SK-N-SH (cell line): ENCODE data around the gene PCDHGA1. TPM values are rescaled to one million over a fixed set of nuclear protein-coding genes. Genes with fewer than 3 reads are reported as not detected.

Source experiments
- CTCF ChIA-PET: fragments of 300-600, 350-600 bp; formaldehyde crosslinking; extraction: SDS; loops from one replicate; lab custom pipeline; 2021; lab: Yijun Ruan, JAX
- POLR2A ChIA-PET: fragments of 350-600 bp; sonication (Branson Sonifier 250); formaldehyde crosslinking; extraction: SDS; loops from one replicate; lab custom pipeline; 2020; ENCODE audit warnings: antibody characterized with exemption, inconsistent platforms; lab: Yijun Ruan, JAX
- DNase-seq: peaks from one replicate; pipeline ENCODE4 v3.0.0; 2012
- H2AFZ ChIP-seq: fragments of 200-600 bp; sonication (generic); 2 replicates; pipeline ENCODE4 v1.8.1; 2016; ENCODE audit warnings: antibody characterized with exemption, mild to moderate bottlenecking, low read depth
- H3F3A ChIP-seq: fragments of 200-600 bp; sonication (generic); replicated peaks from 2 replicates; pipeline ENCODE3; 2016; ENCODE audit warnings: antibody characterized with exemption, mild to moderate bottlenecking; ENCODE audit not compliant: insufficient read depth
- H3K27ac ChIP-seq, 2 experiments: fragments of 200-500 bp in 1 of 2; fragments of 200-600 bp in 1 of 2; sonication (Bioruptor generic) in 1 of 2; sonication (generic), shearing (Covaris generic) in 1 of 2; 2 replicates each; pipeline versions ENCODE4 v1.5.1 to v1.6.1; 2014 to 2016; ENCODE audit warnings: low read depth in 2 of 2, inconsistent platforms in 1 of 2, low read length in 1 of 2, mild to moderate bottlenecking in 1 of 2, mixed read lengths in 1 of 2
- H3K27me3 ChIP-seq: fragments of 200-600 bp; sonication (generic), shearing (Covaris generic); 2 replicates; pipeline ENCODE4 v1.6.1; 2016; ENCODE audit warnings: mixed run types; ENCODE audit not compliant: insufficient read depth
- H3K36me3 ChIP-seq, 2 experiments: fragments of 200-500 bp in 1 of 2; fragments of 200-600 bp in 1 of 2; sonication (Bioruptor generic) in 1 of 2; sonication (generic) in 1 of 2; replicated peaks in 1 of 2; 2 replicates each; pipeline versions ENCODE3 to v1.5.1; 2014 to 2016; ENCODE audit warnings: low read length in 1 of 2, mild to moderate bottlenecking in 1 of 2; ENCODE audit not compliant: insufficient read depth in 2 of 2, control insufficient read depth in 1 of 2
- H3K4me1 ChIP-seq, 2 experiments: fragments of 200-500 bp in 1 of 2; fragments of 200-600 bp in 1 of 2; sonication (Bioruptor generic) in 1 of 2; sonication (generic), shearing (Covaris generic) in 1 of 2; 2 replicates each; pipeline versions ENCODE4 v1.5.1 to v1.6.1; 2014 to 2016; ENCODE audit warnings: low read depth in 1 of 2, low read length in 1 of 2, mixed run types in 1 of 2; ENCODE audit not compliant: insufficient read depth in 2 of 2, control insufficient read depth in 1 of 2
- H3K4me2 ChIP-seq: fragments of 200-600 bp; sonication (generic), shearing (Covaris generic); 2 replicates; pipeline ENCODE4 v1.6.1; 2017; ENCODE audit warnings: mixed run types
- H3K4me3 ChIP-seq, 2 experiments: fragments of 200-500 bp in 1 of 2; fragments of 200-600 bp in 1 of 2; sonication (Bioruptor generic) in 1 of 2; sonication (generic), shearing (Covaris generic) in 1 of 2; 2 replicates each; pipeline versions ENCODE4 v1.5.1 to v1.8.1; 2014 to 2016; ENCODE audit warnings: low read depth in 2 of 2, inconsistent platforms in 1 of 2, low read length in 1 of 2, mild to moderate bottlenecking in 1 of 2, mixed read lengths in 1 of 2, moderate library complexity in 1 of 2
- H3K79me2 ChIP-seq: fragments of 200-600 bp; sonication (generic); 2 replicates; pipeline ENCODE4 v1.8.1; 2017; ENCODE audit warnings: mild to moderate bottlenecking; ENCODE audit not compliant: insufficient read depth
- H3K9ac ChIP-seq: fragments of 200-600 bp; sonication (generic); 2 replicates; pipeline ENCODE4 v1.6.1; 2017; ENCODE audit warnings: mixed run types
- H3K9me2 ChIP-seq: fragments of 200-600 bp; sonication (generic); 2 replicates; pipeline ENCODE4 v1.6.1; 2017; ENCODE audit warnings: mixed run types
- H3K9me3 ChIP-seq: fragments of 200-600 bp; sonication (generic); 2 replicates; pipeline ENCODE4 v1.6.1; 2017; ENCODE audit warnings: mixed run types, mild to moderate bottlenecking, moderate library complexity
- H4K20me1 ChIP-seq: fragments of 200-600 bp; sonication (generic); 2 replicates; pipeline ENCODE4 v1.6.1; 2017; ENCODE audit warnings: mild to moderate bottlenecking, mixed run types; ENCODE audit not compliant: insufficient read depth
- ELF1 ChIP-seq: IDR thresholded peaks from 2 replicates; pipeline ENCODE4 v1.4.0; 2012
- EP300 ChIP-seq, 2 experiments: IDR thresholded peaks; 2 replicates each; pipeline versions ENCODE4 v1.4.0 to v1.6.1; 2012; ENCODE audit warnings: borderline replicate concordance in 1 of 2, low read depth in 1 of 2, low read length in 1 of 2
- EZH2phosphoT487 ChIP-seq: fragments of 200-600 bp; sonication (generic); IDR thresholded peaks from 2 replicates; pipeline ENCODE4 v1.6.1; 2017; ENCODE audit warnings: low read depth, mixed run types, mild to moderate bottlenecking, antibody characterized with exemption, moderate library complexity, borderline replicate concordance
- FOXJ3 ChIP-seq: sonication (generic); formaldehyde crosslinking; IDR thresholded peaks from 2 replicates; pipeline ENCODE4 v1.5.1; 2020; ENCODE audit warnings: mild to moderate bottlenecking, missing genetic modification reagents
- GABPA ChIP-seq: IDR thresholded peaks from 2 replicates; pipeline ENCODE4 v1.4.0; 2012; ENCODE audit warnings: low read depth, mild to moderate bottlenecking
- IRF3 ChIP-seq: fragments of 150-350 bp; IDR thresholded peaks from 2 replicates; pipeline ENCODE4 v1.6.1; 2016; ENCODE audit warnings: mild to moderate bottlenecking, low read depth, low read length
- MAX ChIP-seq: IDR thresholded peaks from 2 replicates; pipeline ENCODE4 v1.4.0; 2012; ENCODE audit warnings: low read depth
- MEF2A ChIP-seq: IDR thresholded peaks from 2 replicates; pipeline ENCODE4 v1.4.0; 2012; ENCODE audit warnings: low read depth, borderline replicate concordance
- NFIC ChIP-seq: IDR thresholded peaks from 2 replicates; pipeline ENCODE4 v1.4.0; 2012; ENCODE audit warnings: borderline replicate concordance
- NRF1 ChIP-seq: IDR thresholded peaks from 2 replicates; pipeline ENCODE4 v1.6.1; 2012; ENCODE audit warnings: low read depth, mild to moderate bottlenecking, low read length
- RAD21 ChIP-seq: IDR thresholded peaks from 2 replicates; pipeline ENCODE4 v1.6.1; 2012; ENCODE audit warnings: mild to moderate bottlenecking, low read length
- RXRA ChIP-seq: IDR thresholded peaks from 2 replicates; pipeline ENCODE4 v1.4.0; 2012; ENCODE audit warnings: low read depth, mild to moderate bottlenecking, borderline replicate concordance
- SMC3 ChIP-seq: IDR thresholded peaks from 2 replicates; pipeline ENCODE4 v1.6.1; 2012; ENCODE audit warnings: low read depth, low read length, improper control_type of control experiment
- TCF12 ChIP-seq: IDR thresholded peaks from 2 replicates; pipeline ENCODE4 v1.4.0; 2012
- YY1 ChIP-seq: IDR thresholded peaks from 2 replicates; pipeline ENCODE4 v1.4.0; 2012; ENCODE audit warnings: low read depth, mild to moderate bottlenecking
- WGBS: methylation state at CpG from one replicate; pipeline ENCODE4 v1.1.6; 2017; ENCODE audit warnings: low lambda C conversion rate; 5-methylcytosine and 5-hydroxymethylcytosine counted together
- polyA plus RNA-seq, 3 experiments: library from polyadenylated mRNA; depleted of rRNA; stranded (reverse); fragments of >200 nt; gene quantifications; 2 replicates each; pipeline ENCODE4 v1.2.3, GENCODE V29; 2012
- TF ChIP-seq, protein P1 (sequence below): fragments of 150-350 bp; IDR thresholded peaks from 2 replicates; pipeline ENCODE4 v1.6.1; 2017; ENCODE audit warnings: antibody characterized with exemption, low read length, low read depth, borderline replicate concordance
- TF ChIP-seq, protein P2 (sequence below): IDR thresholded peaks from 2 replicates; pipeline ENCODE4 v1.4.0; 2012; ENCODE audit warnings: low read depth, borderline replicate concordance
- TF ChIP-seq, protein P3 (sequence below): fragments of 200-600 bp; sonication (generic); IDR thresholded peaks from 2 replicates; pipeline ENCODE4 v1.6.1; 2017; ENCODE audit warnings: antibody characterized with exemption, mild to moderate bottlenecking, moderate library complexity

The PCDHGA1 gene
- polyA plus RNA-seq, 1 of the 3 experiments (the other 2 are of a cell fraction), result 1.2 TPM

DNA sequence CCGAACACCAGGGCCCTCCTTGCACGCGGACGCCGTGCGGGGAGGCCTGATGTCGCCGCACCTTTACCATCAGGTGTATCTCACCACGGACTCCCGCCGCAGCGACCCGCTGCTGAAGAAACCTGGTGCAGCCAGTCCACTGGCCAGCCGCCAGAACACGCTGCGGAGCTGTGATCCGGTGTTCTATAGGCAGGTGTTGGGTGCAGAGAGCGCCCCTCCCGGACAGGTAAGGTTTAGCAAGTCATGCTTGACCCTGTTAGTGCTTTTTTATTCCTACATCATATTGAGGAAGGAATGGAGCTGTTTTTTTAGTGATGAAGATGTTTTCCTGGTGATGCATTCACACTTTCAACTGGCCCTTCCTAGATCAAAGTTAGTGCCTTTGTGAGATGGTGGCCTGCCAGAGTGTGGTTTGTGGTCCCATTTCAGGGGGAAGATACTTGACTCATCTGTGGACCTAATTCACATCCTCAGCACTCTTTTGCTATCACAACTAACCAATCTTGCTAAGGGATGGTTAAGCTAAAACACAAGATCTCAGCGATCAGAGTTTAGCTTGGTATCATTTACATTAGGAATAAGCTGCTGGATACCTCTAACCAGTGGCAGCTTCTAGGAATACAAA is 148.1 kb downstream of the PCDHGA1 start:
- ChIA-PET POLR2A (no interaction called here), CTCF (interaction anchor here (0.6 to 8.6 kb wide), 13 partner anchors 8 to 436 kb away, joined by 3 to 117 read pairs (median 4); partner anchors contain the start of gene TAF7)
- H3K27me3 ChIP-seq, result no peaks in the 10 kb centered on the region
- H3K79me2 ChIP-seq, result peaks cover 70% of the 10 kb centered on the region
- WGBS, result 24% methylated on average over 5 of the region's 20 CpGs
- H3K4me2 ChIP-seq, result peak overlapping the region; percentile 97
- peaks cover 61% of the 10 kb centered on the region for H4K20me1 ChIP-seq
- H3F3A ChIP-seq, result peaks cover 25% of the 10 kb centered on the region
- peak overlapping the region; percentile 83; the same call in 1 of the 2 replicates for H3K9ac ChIP-seq
- H3K36me3 ChIP-seq, result peaks cover 0 to 42% of the 10 kb centered on the region in 2 experiments
- DNase-seq, result no peak
- peak overlapping the region in 1 of 2 experiments; percentile 92; a peak in 1 of 4 replicates for H3K27ac ChIP-seq
- H3K4me1 ChIP-seq, result peaks cover 12 to 39% of the 10 kb centered on the region in 2 experiments; a peak in 3 of 4 replicates
- TF ChIP-seq NRF1 (no peak), SMC3 (no peak), RXRA (no peak)
- TF ChIP-seq, protein P1, sequence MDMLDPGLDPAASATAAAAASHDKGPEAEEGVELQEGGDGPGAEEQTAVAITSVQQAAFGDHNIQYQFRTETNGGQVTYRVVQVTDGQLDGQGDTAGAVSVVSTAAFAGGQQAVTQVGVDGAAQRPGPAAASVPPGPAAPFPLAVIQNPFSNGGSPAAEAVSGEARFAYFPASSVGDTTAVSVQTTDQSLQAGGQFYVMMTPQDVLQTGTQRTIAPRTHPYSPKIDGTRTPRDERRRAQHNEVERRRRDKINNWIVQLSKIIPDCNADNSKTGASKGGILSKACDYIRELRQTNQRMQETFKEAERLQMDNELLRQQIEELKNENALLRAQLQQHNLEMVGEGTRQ, result no peak
- TF ChIP-seq, protein P2, sequence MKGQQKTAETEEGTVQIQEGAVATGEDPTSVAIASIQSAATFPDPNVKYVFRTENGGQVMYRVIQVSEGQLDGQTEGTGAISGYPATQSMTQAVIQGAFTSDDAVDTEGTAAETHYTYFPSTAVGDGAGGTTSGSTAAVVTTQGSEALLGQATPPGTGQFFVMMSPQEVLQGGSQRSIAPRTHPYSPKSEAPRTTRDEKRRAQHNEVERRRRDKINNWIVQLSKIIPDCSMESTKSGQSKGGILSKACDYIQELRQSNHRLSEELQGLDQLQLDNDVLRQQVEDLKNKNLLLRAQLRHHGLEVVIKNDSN, result no peak
- TF ChIP-seq, protein P3, sequence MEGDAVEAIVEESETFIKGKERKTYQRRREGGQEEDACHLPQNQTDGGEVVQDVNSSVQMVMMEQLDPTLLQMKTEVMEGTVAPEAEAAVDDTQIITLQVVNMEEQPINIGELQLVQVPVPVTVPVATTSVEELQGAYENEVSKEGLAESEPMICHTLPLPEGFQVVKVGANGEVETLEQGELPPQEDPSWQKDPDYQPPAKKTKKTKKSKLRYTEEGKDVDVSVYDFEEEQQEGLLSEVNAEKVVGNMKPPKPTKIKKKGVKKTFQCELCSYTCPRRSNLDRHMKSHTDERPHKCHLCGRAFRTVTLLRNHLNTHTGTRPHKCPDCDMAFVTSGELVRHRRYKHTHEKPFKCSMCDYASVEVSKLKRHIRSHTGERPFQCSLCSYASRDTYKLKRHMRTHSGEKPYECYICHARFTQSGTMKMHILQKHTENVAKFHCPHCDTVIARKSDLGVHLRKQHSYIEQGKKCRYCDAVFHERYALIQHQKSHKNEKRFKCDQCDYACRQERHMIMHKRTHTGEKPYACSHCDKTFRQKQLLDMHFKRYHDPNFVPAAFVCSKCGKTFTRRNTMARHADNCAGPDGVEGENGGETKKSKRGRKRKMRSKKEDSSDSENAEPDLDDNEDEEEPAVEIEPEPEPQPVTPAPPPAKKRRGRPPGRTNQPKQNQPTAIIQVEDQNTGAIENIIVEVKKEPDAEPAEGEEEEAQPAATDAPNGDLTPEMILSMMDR, result peak; percentile 55
- peak overlapping the region; percentile 82 to 85 for H3K4me3 ChIP-seq
- H3K9me3 ChIP-seq, result no peaks in the 10 kb centered on the region
- no peaks in the 10 kb centered on the region for H3K9me2 ChIP-seq
- no peak overlapping the region for H2AFZ ChIP-seq

GRCh38 chr5:141479776-141480175 is 149.5 kb downstream of the PCDHGA1 start:
- Histone ChIP-seq H2AFZ (no peak overlapping the region), H3K27ac (no peak overlapping the region), H3K9ac (no peak overlapping the region), H3K79me2 (peaks cover 83% of the 10 kb centered on the region), H3K9me3 (no peaks in the 10 kb centered on the region), H3K9me2 (no peaks in the 10 kb centered on the region), H3F3A (peaks cover 18% of the 10 kb centered on the region), H3K27me3 (no peaks in the 10 kb centered on the region), H3K4me1 (peaks cover 23 to 46% of the 10 kb centered on the region in 2 experiments; a peak in 3 of 4 replicates), H3K4me3 (peak overlapping the region in 1 of 2 experiments; percentile 82; a peak in 2 of 4 replicates), H3K4me2 (peak overlapping the region; percentile 97)
- DNase-seq, result no peak
- CTCF ChIA-PET, result interaction anchor here (0.6 to 7.9 kb wide), 8 partner anchors 28 to 256 kb away, joined by 3 to 75 read pairs (median 4); partner anchors contain the start of gene PCDHB14
- POLR2A ChIA-PET, result no interaction called here
- TF ChIP-seq NFIC (no peak), SMC3 (no peak), EZH2phosphoT487 (no peak), RAD21 (no peak), ELF1 (no peak), YY1 (no peak), MAX (no peak), FOXJ3 (no peak), NRF1 (no peak), TCF12 (no peak), MEF2A (no peak), EP300 (IDR thresholded peaks at IDR 0.05; ENCODE audit: borderline replicate concordance in 1 of 2, low read depth in 1 of 2, low read length in 1 of 2) (no peak), RXRA (no peak), GABPA (no peak), IRF3 (no peak)
- TF ChIP-seq, protein P1, result no peak
- TF ChIP-seq, protein P2, result no peak
- TF ChIP-seq, all 33 proteins: peak for 0
- H4K20me1 ChIP-seq, result peaks cover 71% of the 10 kb centered on the region
- peaks cover 0 to 42% of the 10 kb centered on the region in 2 experiments for H3K36me3 ChIP-seq
